H9 (cell line): Measurements from ENCODE around the gene SRSF4. TPM values are rescaled to one million over a fixed set of nuclear protein-coding genes. Genes with fewer than 3 reads are reported as not detected.

ENCODE experiments used
- DNase-seq: peaks from one replicate; pipeline ENCODE4 v3.0.0-alpha.2; 2017
- H2AFZ ChIP-seq: one replicate; pipeline ENCODE4 v1.6.1; 2013; ENCODE audit warnings: mild to moderate bottlenecking, low read length, control low read depth, moderate library complexity
- H2AK5ac ChIP-seq: 2 replicates; pipeline ENCODE4 v1.6.1; 2013; ENCODE audit warnings: low read length, control low read depth, mixed read lengths; ENCODE audit not compliant: insufficient read length
- H2BK120ac ChIP-seq: one replicate; pipeline ENCODE4 v1.6.1; 2013; ENCODE audit warnings: low read depth, mild to moderate bottlenecking, low read length, control low read depth, inconsistent platforms; ENCODE audit not compliant: poor library complexity, severe bottlenecking
- H2BK12ac ChIP-seq: 2 replicates; pipeline ENCODE4 v1.6.1; 2013; ENCODE audit warnings: low read length, control low read depth, mixed read lengths, low read depth; ENCODE audit not compliant: insufficient read length
- H2BK15ac ChIP-seq: 2 replicates; pipeline ENCODE4 v1.6.1; 2013; ENCODE audit warnings: low read depth, low read length, control low read depth
- H2BK20ac ChIP-seq: one replicate; pipeline ENCODE4 v1.6.1; 2013; ENCODE audit warnings: low read depth, mild to moderate bottlenecking, low read length, control low read depth, inconsistent platforms; ENCODE audit not compliant: poor library complexity, severe bottlenecking
- H2BK5ac ChIP-seq: 2 replicates; pipeline ENCODE4 v1.6.1; 2013; ENCODE audit warnings: low read length, control low read depth, mixed read lengths; ENCODE audit not compliant: insufficient read length
- H3K14ac ChIP-seq: 2 replicates; pipeline ENCODE4 v1.6.1; 2013; ENCODE audit warnings: low read length, control low read depth; ENCODE audit not compliant: insufficient read depth
- H3K18ac ChIP-seq: 2 replicates; pipeline ENCODE4 v1.6.1; 2013; ENCODE audit warnings: low read depth, mild to moderate bottlenecking, mixed read lengths, low read length, control low read depth; ENCODE audit not compliant: insufficient read length
- H3K23ac ChIP-seq: 2 replicates; pipeline ENCODE4 v1.6.1; 2013; ENCODE audit warnings: low read length, control low read depth, mixed read lengths, low read depth; ENCODE audit not compliant: insufficient read length
- H3K23me2 ChIP-seq: 2 replicates; pipeline ENCODE4 v1.6.1; 2013; ENCODE audit warnings: low read depth, mild to moderate bottlenecking, mixed read lengths, low read length, control low read depth; ENCODE audit not compliant: insufficient read length, poor library complexity, severe bottlenecking
- H3K27ac ChIP-seq: 2 replicates; pipeline ENCODE4 v1.5.1; 2013; ENCODE audit warnings: low read length, control low read depth, mixed read lengths, low read depth; ENCODE audit not compliant: insufficient read length
- H3K27me3 ChIP-seq: 2 replicates; pipeline ENCODE4 v1.6.1; 2013; ENCODE audit warnings: low read length, control low read depth, inconsistent platforms; ENCODE audit not compliant: insufficient read depth
- H3K4ac ChIP-seq: 2 replicates; pipeline ENCODE4 v1.6.1; 2013; ENCODE audit warnings: low read depth, mild to moderate bottlenecking, control low read depth, inconsistent platforms, low read length, moderate library complexity
- H3K4me1 ChIP-seq: 2 replicates; pipeline ENCODE4 v1.6.1; 2013; ENCODE audit warnings: low read length, control low read depth, inconsistent platforms; ENCODE audit not compliant: insufficient read depth
- H3K4me2 ChIP-seq: 2 replicates; pipeline ENCODE4 v1.6.1; 2013; ENCODE audit warnings: low read length, control low read depth, mixed read lengths; ENCODE audit not compliant: insufficient read length, insufficient read depth
- H3K56ac ChIP-seq: 2 replicates; pipeline ENCODE4 v1.6.1; 2013; ENCODE audit warnings: low read depth, mild to moderate bottlenecking, mixed read lengths, low read length, control low read depth; ENCODE audit not compliant: insufficient read length
- H3K79me1 ChIP-seq: 2 replicates; pipeline ENCODE4 v1.6.1; 2013; ENCODE audit warnings: low read depth, mild to moderate bottlenecking, moderate library complexity, low read length, control low read depth, inconsistent platforms; ENCODE audit not compliant: insufficient read depth, poor library complexity, severe bottlenecking
- H3K79me2 ChIP-seq: 2 replicates; pipeline ENCODE4 v1.6.1; 2013; ENCODE audit warnings: low read length, control low read depth, inconsistent platforms; ENCODE audit not compliant: insufficient read depth
- H3K9ac ChIP-seq: 2 replicates; pipeline ENCODE4 v1.6.1; 2013; ENCODE audit warnings: low read length, control low read depth, mixed read lengths; ENCODE audit not compliant: insufficient read length; ENCODE audit errors: extremely low read depth
- H3K9me3 ChIP-seq: one replicate; pipeline ENCODE4 v1.6.1; 2013; ENCODE audit warnings: low read depth, low read length, inconsistent platforms; ENCODE audit not compliant: control insufficient read depth
- H3T11ph ChIP-seq: one replicate; pipeline ENCODE4 v1.6.1; 2013; ENCODE audit warnings: mild to moderate bottlenecking, low read length, control low read depth, inconsistent platforms
- H4K20me1 ChIP-seq: one replicate; pipeline ENCODE4 v1.6.1; 2013; ENCODE audit not compliant: control insufficient read depth, insufficient read length, insufficient read depth
- H4K5ac ChIP-seq: 2 replicates; pipeline ENCODE4 v1.6.1; 2013; ENCODE audit warnings: low read depth, mild to moderate bottlenecking, mixed read lengths, low read length, control low read depth; ENCODE audit not compliant: insufficient read length
- H4K8ac ChIP-seq: replicated peaks from 2 replicates; pipeline ENCODE4 v1.6.1; 2013; ENCODE audit warnings: low read length, control low read depth, mixed read lengths, low read depth; ENCODE audit not compliant: insufficient read length
- H4K91ac ChIP-seq: 2 replicates; pipeline ENCODE4 v1.6.1; 2013; ENCODE audit warnings: low read depth, mild to moderate bottlenecking, moderate library complexity, mixed read lengths, low read length, control low read depth; ENCODE audit not compliant: insufficient read length
- H3K27ac Mint-ChIP-seq, 3 experiments: 2 replicates in 2 of 3; 3 replicates in 1 of 3; pipeline ENCODE4 v1.8.0; 2020 to 2021; ENCODE audit warnings: mixed read lengths in 3 of 3, mild to moderate bottlenecking in 1 of 3, moderate library complexity in 1 of 3
- H3K27me3 Mint-ChIP-seq: 2 replicates; pipeline ENCODE4 v1.8.0; 2021; ENCODE audit warnings: low read depth, mild to moderate bottlenecking, moderate library complexity, mixed read lengths
- H3K36me3 Mint-ChIP-seq, 3 experiments: 2 replicates in 2 of 3; 3 replicates in 1 of 3; pipeline ENCODE4 v1.8.0; 2020 to 2021; ENCODE audit warnings: low read depth in 3 of 3, mixed read lengths in 3 of 3; ENCODE audit not compliant: insufficient read depth in 1 of 3
- H3K4me1 Mint-ChIP-seq, 2 experiments: 2 replicates each; pipeline ENCODE4 v1.8.0; 2020; ENCODE audit warnings: mixed read lengths in 2 of 2
- H3K4me3 Mint-ChIP-seq, 2 experiments: 2 replicates in 1 of 2; 3 replicates in 1 of 2; pipeline ENCODE4 v1.8.0; 2020 to 2021; ENCODE audit warnings: mild to moderate bottlenecking in 2 of 2, mixed read lengths in 2 of 2, moderate library complexity in 1 of 2
- H3K9me3 Mint-ChIP-seq, 2 experiments: 2 replicates in 1 of 2; 3 replicates in 1 of 2; pipeline ENCODE4 v1.8.0; 2020; ENCODE audit warnings: mild to moderate bottlenecking in 2 of 2, mixed read lengths in 2 of 2, moderate library complexity in 1 of 2
- WGBS: extraction: QIAGEN DNeasy Blood & Tissue Kit; methylation state at CpG from one replicate; pipeline ENCODE4 v1.1.7; 2013; ENCODE audit warnings: missing lambda C conversion rate, low lambda C conversion rate, mixed read lengths; ENCODE audit not compliant: insufficient read length; ENCODE audit errors: extremely low coverage; 5-methylcytosine and 5-hydroxymethylcytosine counted together
- total RNA-seq: library from RNA; stranded (reverse); gene quantifications from 2 replicates; pipeline ENCODE4 v1.2.1, GENCODE V29; 2021
- TF ChIP-seq, protein P1 (sequence below): fragments of 200-600 bp; sonication (generic); conservative IDR thresholded peaks from 3 replicates; pipeline ENCODE4 v1.8.0; 2021; ENCODE audit warnings: antibody characterized with exemption, mild to moderate bottlenecking

SRSF4 gene
- total RNA-seq, 1 experiment from 2014 or later, result 90.6 TPM

DNA sequence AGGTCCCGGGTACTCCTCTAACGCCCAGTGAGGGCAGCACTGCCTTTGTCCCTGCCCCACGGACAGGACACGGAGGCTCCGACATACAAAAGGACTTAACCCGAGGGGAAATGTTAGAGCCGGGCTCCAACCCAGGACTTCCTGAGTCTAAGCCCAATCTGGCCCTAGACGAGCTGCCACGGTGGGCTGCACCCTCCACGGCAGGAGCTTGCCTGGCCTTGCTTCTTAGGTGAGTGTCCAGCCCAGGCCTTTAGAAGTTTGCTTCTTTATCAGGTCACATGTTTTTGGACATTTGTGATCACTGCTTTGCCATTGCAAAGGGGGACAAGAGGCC is 47.0 kb downstream of the SRSF4 start:
- Histone ChIP-seq H3K4me1 (peaks cover 3% of the 10 kb centered on the region; the same call in 1 of the 2 replicates), H3K79me2 (no peaks in the 10 kb centered on the region), H2BK120ac (no peak overlapping the region), H2BK12ac (no peak overlapping the region), H2BK5ac (no peak overlapping the region), H4K91ac (no peak overlapping the region), H3K4me2 (no peak overlapping the region), H3K14ac (no peak overlapping the region; the same call in 1 of the 2 replicates), H3K18ac (no peak overlapping the region), H2BK15ac (no peak overlapping the region), H3K23ac (no peak overlapping the region), H3K27me3 (no peaks in the 10 kb centered on the region), H3K79me1 (no peaks in the 10 kb centered on the region), H3K27ac (no peak overlapping the region), H3K9ac (no peak overlapping the region), H3T11ph (no peak overlapping the region), H2AK5ac (no peak overlapping the region), H4K8ac (no peak overlapping the region), H4K5ac (no peak overlapping the region), H2AFZ (no peak overlapping the region), H4K20me1 (no peaks in the 10 kb centered on the region), H3K23me2 (no peaks in the 10 kb centered on the region), H2BK20ac (no peak overlapping the region), H3K56ac (no peak overlapping the region), H3K9me3 (no peaks in the 10 kb centered on the region), H3K4ac (no peak overlapping the region; the same call in 1 of the 2 replicates)
- peaks cover 7% of the 10 kb centered on the region for H3K27me3 Mint-ChIP-seq
- DNase-seq, result no peak
- peaks cover 6 to 9% of the 10 kb centered on the region in 2 experiments; a peak in 3 of 4 replicates for H3K4me1 Mint-ChIP-seq
- no CpG with 5 or more reads among the region's 10 CpGs for WGBS
- peak overlapping the region in 1 of 3 experiments; percentile 36; a peak in 1 of 7 replicates for H3K27ac Mint-ChIP-seq
- H3K4me3 Mint-ChIP-seq, result no peak overlapping the region; a peak in 1 of 5 replicates
- H3K9me3 Mint-ChIP-seq, result peaks cover 0 to 6% of the 10 kb centered on the region in 2 experiments; a peak in 1 of 5 replicates
- peaks cover 0 to 4% (median 0%) of the 10 kb centered on the region in 3 experiments; a peak in 2 of 7 replicates for H3K36me3 Mint-ChIP-seq
- TF ChIP-seq, protein P1, sequence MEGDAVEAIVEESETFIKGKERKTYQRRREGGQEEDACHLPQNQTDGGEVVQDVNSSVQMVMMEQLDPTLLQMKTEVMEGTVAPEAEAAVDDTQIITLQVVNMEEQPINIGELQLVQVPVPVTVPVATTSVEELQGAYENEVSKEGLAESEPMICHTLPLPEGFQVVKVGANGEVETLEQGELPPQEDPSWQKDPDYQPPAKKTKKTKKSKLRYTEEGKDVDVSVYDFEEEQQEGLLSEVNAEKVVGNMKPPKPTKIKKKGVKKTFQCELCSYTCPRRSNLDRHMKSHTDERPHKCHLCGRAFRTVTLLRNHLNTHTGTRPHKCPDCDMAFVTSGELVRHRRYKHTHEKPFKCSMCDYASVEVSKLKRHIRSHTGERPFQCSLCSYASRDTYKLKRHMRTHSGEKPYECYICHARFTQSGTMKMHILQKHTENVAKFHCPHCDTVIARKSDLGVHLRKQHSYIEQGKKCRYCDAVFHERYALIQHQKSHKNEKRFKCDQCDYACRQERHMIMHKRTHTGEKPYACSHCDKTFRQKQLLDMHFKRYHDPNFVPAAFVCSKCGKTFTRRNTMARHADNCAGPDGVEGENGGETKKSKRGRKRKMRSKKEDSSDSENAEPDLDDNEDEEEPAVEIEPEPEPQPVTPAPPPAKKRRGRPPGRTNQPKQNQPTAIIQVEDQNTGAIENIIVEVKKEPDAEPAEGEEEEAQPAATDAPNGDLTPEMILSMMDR, result no peak
